Stomach (tissue), 4 donors: ENCODE data around the gene TIMM17B.

ENCODE experiments used
- CTCF ChIP-seq, 7 experiments: fragments of 450-650 bp in 4 of 7; fragments of 200-600 bp in 3 of 7; sonication (generic) in 3 of 7; IDR thresholded peaks; one replicate each; pipeline ENCODE4 v1.5.1; 2016 to 2019; ENCODE audit warnings: antibody characterized with exemption in 7 of 7, control low read depth in 2 of 7, mild to moderate bottlenecking in 1 of 7
- EP300 ChIP-seq: sonication (generic); formaldehyde crosslinking; IDR thresholded peaks from one replicate; pipeline ENCODE4 v1.6.1; 2017; ENCODE audit warnings: antibody characterized with exemption
- POLR2A ChIP-seq, 4 donors: fragments of 450-650 bp; IDR thresholded peaks; one replicate each; pipeline ENCODE4 v1.6.1; 2016; ENCODE audit warnings: antibody characterized with exemption in 4 of 4, control low read depth in 2 of 4, mild to moderate bottlenecking in 1 of 4, moderate library complexity in 1 of 4
- POLR2AphosphoS5 ChIP-seq, 3 donors: sonication (generic); formaldehyde crosslinking; IDR thresholded peaks; one replicate each; pipeline ENCODE4 v1.6.1; 2016; ENCODE audit warnings: antibody characterized with exemption in 3 of 3

- TF ChIP-seq CTCF (IDR thresholded peaks at IDR 0.05) (no peak), POLR2AphosphoS5 (IDR thresholded peaks at IDR 0.05) (no peak), POLR2A (IDR thresholded peaks at IDR 0.05) (no peak), EP300 (no peak)
Observed at GRCh38 chrX:48904626-48905025, 7.1 kb upstream of the TIMM17B start.
